HT-29 (cell line): ENCODE data around the gene EEF1G. TPM values are rescaled to one million over a fixed set of nuclear protein-coding genes. Genes with fewer than 3 reads are reported as not detected.
A peak's percentile ranks its signal among the peaks of the same experiment; 100 is the strongest.
"Not testable (repeated sequence)": the region's sequence is repeated elsewhere in the genome, so short reads cannot be mapped to it uniquely, and the experiment has no call there.

Experiments used
- DNase-seq: peaks from one replicate; pipeline ENCODE4 v3.0.0-alpha.2; 2015; ENCODE audit warnings: low spot score
- total RNA-seq: library from RNA; depleted of rRNA; stranded (reverse); fragments of >200 nt; shearing (Covaris generic); gene quantifications from 2 replicates; pipeline ENCODE4 v1.2.3, GENCODE V29; 2014

The EEF1G gene
- total RNA-seq, 1 experiment from 2014 or later: 1,945 TPM

GRCh38 chr11:62603072-62603408 lies 29.3 kb upstream of the EEF1G start:
- DNase-seq: peak; percentile 78

GRCh38 chr11:62602141-62603071 lies 28.7 kb upstream of the EEF1G start:
- peak; percentile 90 for DNase-seq

GRCh38 chr11:62601372-62602140 lies 27.9 kb upstream of the EEF1G start, which contains the start of gene MTA2:
Gene MTA2, minus strand, starts transcription at chr11:62601865. Its CDS starts 415 bp downstream, at chr11:62601450.
- DNase-seq: peak; percentile 100

- peak; percentile 43 for DNase-seq
These were observed 27.4 kb upstream of the EEF1G start for GRCh38 chr11:62601122-62601371.

DNA sequence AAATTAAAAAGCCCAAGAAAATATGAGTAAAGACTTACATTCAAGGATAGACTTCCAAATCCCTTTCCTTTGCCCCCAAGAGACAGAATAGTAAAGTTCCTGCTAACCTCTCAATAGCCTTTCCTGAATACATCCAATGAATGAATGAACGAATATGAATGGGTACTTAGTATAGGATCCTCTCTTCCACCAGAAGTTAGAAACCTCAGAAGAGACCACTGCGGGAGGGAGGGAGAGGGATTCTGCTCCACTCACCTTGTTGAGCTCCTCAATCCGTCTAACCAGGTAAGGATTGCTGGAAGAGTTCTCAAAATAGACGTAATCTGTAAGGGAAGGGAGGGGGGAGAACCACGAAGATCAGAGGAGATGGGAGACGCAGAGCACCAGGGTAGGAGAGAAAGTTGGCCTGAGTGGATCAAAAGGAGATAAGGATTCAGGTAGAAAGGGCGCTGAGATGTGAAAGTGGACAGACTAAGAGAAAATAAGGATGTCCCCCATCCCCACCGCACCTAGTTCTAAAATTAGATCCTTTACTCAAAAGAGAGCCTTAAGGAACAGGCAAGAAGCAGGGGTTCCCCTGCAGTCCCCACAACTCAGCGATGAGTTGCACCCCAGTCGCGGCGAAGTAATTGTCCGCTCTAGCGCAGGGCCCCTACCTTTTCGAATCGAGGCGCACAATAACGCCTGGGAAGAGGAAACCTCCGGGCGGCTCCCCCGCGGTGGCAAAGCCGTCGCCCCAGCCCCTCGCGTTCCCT lies 26.9 kb upstream of the EEF1G start:
- peak; percentile 38 for DNase-seq

DNA sequence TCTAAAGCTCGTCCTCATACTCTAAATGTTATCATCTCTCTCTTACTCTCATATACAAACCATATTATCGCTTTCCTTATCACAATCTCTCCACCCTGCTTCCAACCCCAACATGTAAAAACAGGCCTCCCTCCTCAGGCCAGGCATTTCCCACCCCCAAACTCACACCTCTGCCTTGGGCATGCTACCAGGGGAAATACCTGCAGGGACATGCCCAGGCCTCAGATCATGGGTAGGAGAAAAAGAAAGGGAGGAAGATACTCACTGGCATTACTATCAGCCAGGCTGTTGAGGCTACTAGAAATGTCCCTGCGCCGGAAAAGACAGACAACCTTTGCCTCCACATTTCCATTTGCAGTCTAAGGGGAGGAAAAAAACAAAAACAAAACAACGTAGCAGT lies 26.2 kb upstream of the EEF1G start:
- no peak for DNase-seq

GRCh38 chr11:62599069-62599696 lies 25.5 kb upstream of the EEF1G start:
- peak; percentile 96 for DNase-seq

GRCh38 chr11:62595124-62595523 lies 21.4 kb upstream of the EEF1G start:
- no peak for DNase-seq

- peak; percentile 88 for DNase-seq
These were observed 19.8 kb upstream of the EEF1G start for GRCh38 chr11:62593434-62594044.

- no peak for DNase-seq
These were observed 19.3 kb upstream of the EEF1G start for GRCh38 chr11:62592989-62593421.

DNA sequence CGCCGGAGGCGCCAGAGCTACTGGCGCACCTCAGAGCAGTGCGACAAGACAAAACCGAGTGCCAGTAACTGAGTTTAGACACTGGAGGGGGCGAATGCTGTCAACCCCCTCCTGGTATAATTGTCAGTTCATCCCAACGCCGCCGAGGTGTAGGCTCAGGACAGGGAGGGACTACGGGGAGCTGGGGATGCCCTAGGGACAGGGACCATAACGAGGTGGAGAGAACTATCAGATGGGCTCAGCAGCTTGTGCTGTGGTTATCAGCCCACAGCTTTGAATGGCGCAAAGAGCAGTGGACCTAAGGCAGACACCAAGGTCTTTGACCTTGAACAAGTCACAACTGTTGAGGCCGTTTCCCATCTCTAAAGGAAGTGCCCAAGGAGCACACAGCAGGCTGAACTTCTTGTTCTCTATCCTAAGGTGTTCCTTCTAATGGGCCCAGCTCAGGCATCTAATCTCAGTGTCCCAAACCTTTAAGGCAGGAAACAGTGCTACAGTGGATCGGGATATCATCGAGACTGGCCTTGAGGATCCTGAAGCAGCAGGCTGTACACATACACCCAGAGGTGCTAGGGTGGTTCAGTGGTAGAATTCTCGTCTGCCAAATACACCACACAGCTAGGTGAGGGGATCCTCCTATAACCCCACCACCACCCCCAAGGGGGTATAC lies 18.6 kb upstream of the EEF1G start:
- DNase-seq: no peak

DNA sequence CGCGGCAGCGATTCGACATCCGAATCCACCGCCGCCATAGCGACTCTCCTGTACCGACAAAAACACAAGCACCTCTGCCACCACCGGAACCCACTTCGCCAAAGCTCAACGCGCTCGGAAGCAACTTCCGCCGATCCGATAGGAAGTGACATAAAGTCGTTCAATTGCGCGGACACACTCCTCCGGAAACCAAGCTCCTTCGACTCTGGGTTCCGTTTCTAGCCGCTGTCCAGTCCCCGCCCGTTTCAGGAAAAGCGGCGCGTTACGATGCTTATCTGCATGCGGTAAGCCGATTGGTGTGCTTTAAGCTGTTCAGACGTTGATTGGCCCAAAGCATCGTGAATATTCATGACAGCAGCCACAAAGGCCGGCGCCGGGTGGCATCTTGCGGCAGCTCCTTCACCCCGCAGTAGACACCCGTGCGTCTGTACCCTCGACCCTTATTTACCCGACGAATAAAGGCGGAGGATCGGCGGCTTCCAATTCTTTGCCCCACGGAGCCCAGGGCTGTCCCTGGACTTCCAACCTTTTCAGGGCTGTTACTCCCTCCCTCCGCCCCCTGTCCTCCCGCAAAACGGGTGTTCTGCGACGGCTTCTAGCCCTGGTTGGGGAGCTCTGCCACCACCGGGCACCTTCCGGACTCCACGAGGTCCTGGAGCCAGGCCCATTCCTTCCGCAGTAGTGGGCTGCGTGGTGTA lies 17.9 kb upstream of the EEF1G start, which contains the start of gene TUT1:
TSS of gene TUT1 (minus strand) at position 76 of the 698 bp plus-strand sequence. CDS start at position 38, 38 bp downstream.
- peak; percentile 100 for DNase-seq

DNA sequence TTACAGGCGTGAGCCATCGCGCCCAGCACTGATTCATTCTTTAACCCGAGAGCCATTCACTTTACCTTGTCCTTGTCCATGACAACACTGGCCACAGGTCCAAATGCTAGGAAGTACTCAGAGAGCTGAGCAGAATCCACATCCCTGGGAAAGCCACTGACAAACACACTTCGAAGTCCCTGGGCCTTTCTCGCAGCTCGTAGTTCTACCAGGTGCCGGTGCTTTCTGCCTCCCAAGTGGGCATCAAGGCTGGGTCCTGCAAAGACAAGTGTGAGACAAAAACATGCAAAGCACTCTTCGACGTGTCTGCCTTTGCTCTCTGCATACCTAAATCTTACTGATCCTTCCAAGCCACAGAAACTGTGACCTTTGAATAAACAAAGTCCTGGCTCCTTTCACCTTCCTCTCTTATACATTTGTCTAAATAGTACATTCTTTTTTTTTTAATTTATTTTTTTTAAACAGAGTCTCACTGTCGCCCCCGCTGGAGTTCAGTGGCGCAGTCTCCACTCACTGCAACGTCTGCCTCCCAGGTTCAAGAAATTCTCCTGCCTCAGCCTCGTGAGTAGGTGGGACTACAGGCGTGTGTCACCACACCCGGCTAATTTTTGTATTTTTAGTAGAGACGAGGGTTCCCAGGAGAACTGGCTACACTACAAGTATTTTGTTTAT lies 15.4 kb upstream of the EEF1G start:
- DNase-seq: no peak

DNA sequence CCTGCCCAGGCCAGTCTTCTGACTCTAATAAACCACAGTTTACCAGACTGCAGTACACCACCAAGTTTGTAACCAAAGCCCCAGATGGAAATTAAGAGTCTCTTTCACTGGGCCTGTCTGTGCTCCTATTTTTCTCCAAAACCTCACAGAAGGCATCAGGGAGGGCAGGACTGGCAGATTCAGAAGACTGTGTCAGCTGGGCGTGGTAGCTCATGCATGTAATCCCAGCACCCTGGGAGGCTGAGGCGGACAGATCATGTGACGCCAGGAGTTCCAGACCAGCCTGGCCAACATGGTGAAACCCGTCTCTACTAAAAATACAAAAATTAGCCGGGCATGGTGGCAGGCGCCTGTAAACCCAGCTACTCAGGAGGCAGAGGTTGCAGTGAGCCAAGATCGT lies 11.7 kb upstream of the EEF1G start:
- DNase-seq: not testable (repeated sequence)

DNA sequence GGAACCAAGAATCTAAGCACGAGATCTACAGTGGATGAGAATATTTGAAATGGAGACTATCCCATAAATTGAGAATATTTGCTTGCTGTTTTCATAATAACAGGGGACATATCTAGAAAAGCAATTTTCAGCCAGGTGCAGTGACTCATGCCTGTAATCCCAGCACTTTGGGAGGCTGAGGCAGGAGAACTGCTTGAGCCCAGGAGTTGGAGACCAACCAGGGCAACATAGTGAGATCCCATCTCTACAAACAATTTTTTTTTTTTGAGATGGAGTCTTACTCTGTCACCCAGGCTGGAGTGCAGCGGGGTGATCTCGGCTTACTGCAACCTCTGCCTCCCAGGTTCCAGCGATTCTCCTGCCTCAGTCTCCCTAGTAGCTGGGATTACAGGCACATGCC lies 8.0 kb upstream of the EEF1G start:
- DNase-seq: not testable (repeated sequence)

- DNase-seq: no peak
These were observed 7.4 kb upstream of the EEF1G start for GRCh38 chr11:62580959-62581715.

DNA sequence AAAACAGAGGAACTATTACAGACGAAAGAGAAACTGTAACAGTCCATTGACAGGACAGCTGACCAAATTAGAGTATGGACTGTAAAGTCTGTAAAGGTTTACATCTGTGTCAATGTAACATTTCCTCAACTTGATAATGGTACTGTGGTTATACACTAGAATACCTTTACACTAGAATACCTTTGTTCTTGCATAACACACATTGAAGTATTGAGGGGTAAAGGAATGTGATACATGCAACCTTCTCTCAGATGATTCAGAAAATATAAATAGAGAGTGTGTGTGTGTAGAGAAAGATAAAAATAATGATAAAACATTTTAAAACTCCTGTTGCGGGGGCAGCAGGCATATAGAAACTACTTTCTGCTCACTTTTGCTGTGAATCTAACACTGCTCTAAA lies 5.6 kb upstream of the EEF1G start:
- DNase-seq: no peak

DNA sequence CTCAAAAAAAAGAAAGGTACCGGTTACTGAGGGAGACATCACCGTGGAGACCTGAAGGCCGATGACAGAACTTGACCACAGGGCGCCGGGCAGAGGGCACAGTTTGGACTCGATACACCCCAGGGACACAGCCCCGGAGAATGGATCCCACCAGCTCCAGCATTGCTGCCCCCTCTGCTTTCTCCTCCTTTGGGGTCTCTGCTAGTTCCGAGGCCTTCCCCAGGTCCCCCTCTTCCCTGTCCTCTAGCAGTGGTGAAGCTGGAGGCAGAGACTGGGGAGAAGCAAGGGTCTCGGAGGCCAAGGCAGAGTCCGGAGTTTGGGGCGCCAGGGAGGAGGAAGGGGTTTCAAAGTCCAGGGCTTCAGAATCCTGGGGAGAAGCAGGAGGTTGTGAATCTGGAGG lies 4.8 kb upstream of the EEF1G start:
- no peak for DNase-seq
